ENCODE data around the gene SOCS4. TPM values are rescaled to one million over a fixed set of nuclear protein-coding genes. Genes with fewer than 3 reads are reported as not detected.

SOCS4 gene
- 23.8 TPM for total RNA-seq
- long read RNA-seq, full-length matches to known transcripts = 6 of 8 reads
- long read RNA-seq, partial matches to known transcripts = 0 of 8 reads
- long read RNA-seq, other reads (novel, unspliced or antisense) = 2 of 8 reads

GRCh38 chr14:55026793-55027561, at the start of gene SOCS4, which contains the start of gene WDHD1:
Gene SOCS4, plus strand, starts transcription at chr14:55027236. Its CDS starts 15,806 bp downstream, at chr14:55043042.
Gene WDHD1, minus strand, starts transcription at chr14:55027099. Its CDS starts 312 bp downstream, at chr14:55026787.
- ATAC-seq = peak; percentile 100
- intact Hi-C loops (cut with DNase I) = no loop called here
- Histone ChIP-seq H3K4me1 (peaks cover 34% of the 10 kb centered on the region), H3K4me3 (peak within 1 kb of the TSS; percentile 78), H3K9me3 (no peaks in the 10 kb centered on the region), H3K27ac (peak within 1 kb of the TSS; percentile 83), H3K36me3 (no peaks in the 10 kb centered on the region), H3K27me3 (no peaks in the 10 kb centered on the region)
- TF ChIP-seq CTCF (IDR thresholded peaks at IDR 0.05) = peak; percentile 17
- DNase-seq = peak; percentile 98

GRCh38 chr14:54979039-54979438, 48.0 kb upstream of the SOCS4 start:
- H3K9me3 ChIP-seq = no peaks in the 10 kb centered on the region
- TF ChIP-seq CTCF (IDR thresholded peaks at IDR 0.05) = no peak
- no peak overlapping the region for H3K27ac ChIP-seq
- no peaks in the 10 kb centered on the region for H3K27me3 ChIP-seq
- H3K4me3 ChIP-seq = no peak overlapping the region
- DNase-seq (no peak), ATAC-seq (no peak)
- H3K36me3 ChIP-seq = no peaks in the 10 kb centered on the region
- intact Hi-C loops (cut with DNase I) = no loop called here
- no peaks in the 10 kb centered on the region for H3K4me1 ChIP-seq

DNA sequence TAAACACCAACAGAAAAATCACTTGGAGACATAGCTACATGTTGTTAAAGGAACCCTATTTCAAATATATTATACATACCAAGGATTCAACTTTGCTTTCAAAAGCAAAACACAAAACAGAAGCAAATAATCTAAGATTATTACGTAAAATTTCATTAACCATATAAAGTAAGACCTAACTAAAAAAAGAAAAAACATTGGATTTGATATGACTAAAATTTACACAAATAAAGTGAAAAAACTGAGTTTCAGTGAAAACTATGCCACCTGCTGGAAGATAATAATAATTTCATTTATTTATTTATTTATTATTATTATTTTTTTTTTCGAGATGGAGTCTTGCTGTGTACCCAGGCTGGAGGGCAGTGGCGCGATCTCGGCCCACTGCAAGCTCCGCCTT, 45.3 kb upstream of the SOCS4 start:
- ATAC-seq (no peak), DNase-seq (no peak)
- intact Hi-C loops (cut with DNase I) = no loop called here
- H3K4me3 ChIP-seq = no peak overlapping the region
- H3K36me3 ChIP-seq = no peaks in the 10 kb centered on the region
- H3K9me3 ChIP-seq = no peaks in the 10 kb centered on the region
- no peaks in the 10 kb centered on the region for H3K4me1 ChIP-seq
- TF ChIP-seq CTCF (IDR thresholded peaks at IDR 0.05) = peak; percentile 43
- no peaks in the 10 kb centered on the region for H3K27me3 ChIP-seq
- H3K27ac ChIP-seq = no peak overlapping the region

- no peak for DNase-seq
- no peak for ATAC-seq
Observed at GRCh38 chr14:54985156-54985555, 41.9 kb upstream of the SOCS4 start.

GRCh38 chr14:55000381-55000780, 26.7 kb upstream of the SOCS4 start:
- Histone ChIP-seq H3K27me3 (no peaks in the 10 kb centered on the region), H3K27ac (no peak overlapping the region), H3K4me3 (no peak overlapping the region), H3K4me1 (no peaks in the 10 kb centered on the region), H3K36me3 (no peaks in the 10 kb centered on the region), H3K9me3 (no peaks in the 10 kb centered on the region)
- intact Hi-C loops (cut with DNase I) = no loop called here
- DNase-seq (no peak), ATAC-seq (no peak)
- no peak for TF ChIP-seq CTCF (IDR thresholded peaks at IDR 0.05)

More at GRCh38 chr14:54985156-54985555, 41.9 kb upstream of the SOCS4 start:
- Histone ChIP-seq H3K4me3 (no peak overlapping the region), H3K4me1 (no peaks in the 10 kb centered on the region), H3K9me3 (no peaks in the 10 kb centered on the region), H3K27ac (no peak overlapping the region), H3K27me3 (no peaks in the 10 kb centered on the region), H3K36me3 (peaks cover 4% of the 10 kb centered on the region)
- intact Hi-C loops (cut with DNase I) = no loop called here
- no peak for TF ChIP-seq CTCF (IDR thresholded peaks at IDR 0.05)

All from upper lobe of right lung (tissue), 1 donor.